CD4-positive, alpha-beta T cell treated with Interleukin-12 subunit alpha and Interleukin-12 subunit beta, for 1 hour (primary cell): ENCODE data around the gene HLA-DMB.

Experiments used
- DNase-seq: peaks from one replicate; pipeline ENCODE4 v3.0.0-alpha.2; 2020

HLA-DMB gene

GRCh38 chr6:32905078-32905477 is 35.8 kb downstream of the HLA-DMB start:
- no peak for DNase-seq

GRCh38 chr6:32903952-32904351 is 36.9 kb downstream of the HLA-DMB start:
- DNase-seq = no peak

- DNase-seq = no peak
Observed at GRCh38 chr6:32895006-32895345, 45.9 kb downstream of the HLA-DMB start.

GRCh38 chr6:32894085-32895005 is 46.5 kb downstream of the HLA-DMB start:
- DNase-seq = peak; percentile 95

GRCh38 chr6:32890831-32891230 is 50.0 kb downstream of the HLA-DMB start:
- no peak for DNase-seq

GRCh38 chr6:32889533-32889932 is 51.3 kb downstream of the HLA-DMB start:
- DNase-seq = no peak

GRCh38 chr6:32888576-32888975 is 52.3 kb downstream of the HLA-DMB start:
- no peak for DNase-seq

GRCh38 chr6:32887616-32888015 is 53.2 kb downstream of the HLA-DMB start:
- no peak for DNase-seq

GRCh38 chr6:32886681-32887383 is 54.0 kb downstream of the HLA-DMB start:
- no peak for DNase-seq

GRCh38 chr6:32885698-32886286 is 55.0 kb downstream of the HLA-DMB start:
- DNase-seq = peak; percentile 81
